Activated T-cell treated with anti-CD3 and anti-CD28 coated beads for 4 hours (primary cell): ENCODE measurements around the gene ARMH3.

Experiments
- DNase-seq: peaks from one replicate; pipeline ENCODE4 v3.0.0-alpha.2; 2020

ARMH3 gene

GRCh38 chr10:101892782-101893391, 163.1 kb downstream of the ARMH3 start:
- no peak for DNase-seq

- DNase-seq = peak; percentile 61
Measured at GRCh38 chr10:101889256-101890210, 166.4 kb downstream of the ARMH3 start.

- DNase-seq = no peak
Measured at GRCh38 chr10:101888251-101888949, 167.6 kb downstream of the ARMH3 start.

GRCh38 chr10:101887775-101888174, 168.2 kb downstream of the ARMH3 start:
- no peak for DNase-seq

DNA sequence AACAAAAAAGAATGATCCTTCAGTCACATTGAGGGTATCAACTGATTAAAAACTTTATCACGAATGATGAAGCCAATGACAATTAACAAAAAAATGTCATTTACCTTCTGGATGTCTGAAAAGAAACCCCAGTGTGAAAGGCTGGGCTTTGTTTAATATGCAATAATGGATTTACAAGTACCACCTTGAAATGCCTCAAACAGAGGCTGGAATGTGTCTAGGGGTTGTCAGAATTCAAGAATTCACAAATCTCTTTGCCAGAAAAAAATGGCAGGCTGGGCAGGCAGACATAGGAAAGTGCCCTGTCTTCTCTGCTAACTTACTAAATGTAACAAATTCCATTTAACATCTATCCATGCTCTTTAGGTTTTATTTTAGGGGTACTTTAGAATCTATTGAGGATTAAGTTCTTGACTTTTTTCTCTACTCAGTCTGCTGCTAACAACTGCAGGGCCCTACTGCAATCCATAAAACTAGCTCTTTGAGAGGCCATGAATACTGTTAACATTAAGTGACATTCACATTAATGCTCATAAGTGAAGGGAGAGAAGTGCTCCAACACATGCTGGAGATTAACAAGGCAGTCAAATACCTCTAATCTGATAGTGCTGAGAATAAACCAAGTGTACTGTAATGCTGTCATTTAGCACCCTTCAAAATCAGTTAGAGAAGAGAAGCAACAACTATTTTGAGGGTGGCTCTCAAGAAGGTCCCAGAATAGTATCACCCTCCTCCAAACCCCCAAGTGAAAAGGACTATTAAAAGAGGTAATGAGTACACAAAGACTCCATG, 169.3 kb downstream of the ARMH3 start:
- DNase-seq = no peak

GRCh38 chr10:101881036-101881774, 174.8 kb downstream of the ARMH3 start:
- no peak for DNase-seq

GRCh38 chr10:101880232-101880573, 175.8 kb downstream of the ARMH3 start:
- no peak for DNase-seq

- DNase-seq = no peak
Measured at GRCh38 chr10:101879456-101880231, 176.3 kb downstream of the ARMH3 start.

- DNase-seq = no peak
Measured at GRCh38 chr10:101878869-101879268, 177.1 kb downstream of the ARMH3 start.

- DNase-seq = no peak
Measured at GRCh38 chr10:101875068-101875688, 180.8 kb downstream of the ARMH3 start.

DNA sequence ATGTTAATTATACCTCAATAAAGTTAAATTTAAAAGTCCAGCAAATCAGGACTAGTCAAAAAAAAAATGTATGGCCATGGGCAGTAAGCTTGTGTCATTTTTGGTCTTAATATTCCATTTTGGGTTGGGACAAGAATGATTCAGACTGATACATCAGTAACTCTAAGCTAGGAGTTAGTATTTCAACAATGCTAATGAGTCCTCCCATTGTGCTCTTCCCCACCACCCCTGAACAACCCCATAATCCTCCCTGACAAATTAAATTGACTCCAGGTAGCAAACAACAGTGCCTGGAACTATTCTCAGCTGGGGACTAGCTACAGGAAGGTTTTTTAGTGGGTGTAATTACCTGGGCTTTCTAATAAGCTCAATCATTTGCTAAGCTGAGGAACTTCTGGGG, 181.7 kb downstream of the ARMH3 start:
- DNase-seq = no peak

DNA sequence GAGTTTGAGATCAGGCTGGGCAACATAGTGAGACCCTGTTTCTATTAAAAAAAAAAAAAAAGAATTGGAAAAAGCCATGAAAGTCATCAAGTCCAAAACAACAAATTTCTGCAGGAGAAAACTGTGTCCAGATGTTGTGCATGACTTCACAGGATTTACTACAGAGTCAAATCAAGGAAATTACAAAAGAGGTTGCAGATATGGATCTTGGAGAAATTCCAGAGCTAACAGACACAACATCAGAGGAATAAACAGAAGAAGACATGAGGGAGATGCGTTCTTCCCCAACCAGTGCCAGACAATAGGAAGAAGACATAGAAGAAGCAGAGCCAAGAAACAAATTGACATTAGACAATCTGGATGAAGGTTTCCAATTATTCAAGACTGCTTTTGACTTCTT, 188.0 kb downstream of the ARMH3 start:
- no peak for DNase-seq

DNA sequence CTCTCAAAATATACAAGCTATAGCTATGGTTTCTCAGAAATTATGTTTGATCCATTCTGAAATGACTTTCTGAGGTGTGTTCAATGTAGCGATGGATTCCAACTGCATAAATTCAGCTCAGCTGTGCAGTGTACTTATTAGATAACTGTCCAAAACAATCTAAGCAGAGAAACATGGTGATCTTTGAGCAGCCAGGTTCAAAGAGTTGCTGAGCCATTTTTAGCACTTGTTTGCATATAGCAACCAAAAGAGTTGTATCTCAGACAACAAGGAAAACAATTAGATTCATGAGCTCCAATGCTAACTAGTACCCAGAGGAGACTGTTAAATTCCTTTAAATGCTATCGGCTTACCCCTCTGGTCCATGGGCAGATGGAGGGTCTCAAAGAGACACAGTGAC, 196.4 kb downstream of the ARMH3 start:
- no peak for DNase-seq

DNA sequence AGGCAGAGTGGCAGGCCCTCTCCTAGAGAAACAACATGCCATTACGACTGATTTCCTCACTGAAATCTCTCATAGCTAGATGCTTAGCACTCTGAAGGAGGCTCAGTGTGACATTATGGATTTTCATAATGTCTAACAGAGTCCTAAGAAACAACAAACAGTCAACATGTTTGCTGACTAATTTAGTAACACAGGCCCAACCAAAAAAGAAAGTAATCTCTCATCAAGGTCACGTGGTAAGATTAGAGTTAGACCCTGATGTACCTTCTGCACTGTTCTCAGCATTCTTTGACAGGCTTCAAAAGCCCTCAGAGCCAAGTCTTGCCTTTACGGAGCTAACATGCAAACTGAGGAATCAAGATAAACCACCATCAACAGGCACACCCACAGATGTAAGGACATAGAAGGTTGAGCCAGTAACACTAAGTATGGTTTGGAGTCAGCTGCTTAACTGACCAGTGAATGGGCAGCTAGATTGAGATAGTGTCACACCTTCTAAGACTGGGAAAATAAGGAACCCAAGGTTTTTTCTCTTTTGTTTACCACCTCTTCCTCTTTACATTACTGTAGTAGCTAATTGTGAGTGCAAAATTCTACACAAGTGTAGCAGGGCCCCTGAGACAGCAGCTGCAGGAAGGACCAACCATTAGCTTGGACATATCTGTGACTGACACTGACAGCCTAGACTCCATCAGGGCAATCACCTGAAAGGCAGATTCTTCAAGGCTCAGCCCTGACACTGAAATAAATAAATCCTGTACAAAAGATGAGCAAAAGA, 197.1 kb downstream of the ARMH3 start:
- no peak for DNase-seq

- DNase-seq = no peak
Measured at GRCh38 chr10:101857802-101858476, 198.0 kb downstream of the ARMH3 start.

- no peak for DNase-seq
Measured at GRCh38 chr10:101856626-101857025, 199.3 kb downstream of the ARMH3 start.

DNA sequence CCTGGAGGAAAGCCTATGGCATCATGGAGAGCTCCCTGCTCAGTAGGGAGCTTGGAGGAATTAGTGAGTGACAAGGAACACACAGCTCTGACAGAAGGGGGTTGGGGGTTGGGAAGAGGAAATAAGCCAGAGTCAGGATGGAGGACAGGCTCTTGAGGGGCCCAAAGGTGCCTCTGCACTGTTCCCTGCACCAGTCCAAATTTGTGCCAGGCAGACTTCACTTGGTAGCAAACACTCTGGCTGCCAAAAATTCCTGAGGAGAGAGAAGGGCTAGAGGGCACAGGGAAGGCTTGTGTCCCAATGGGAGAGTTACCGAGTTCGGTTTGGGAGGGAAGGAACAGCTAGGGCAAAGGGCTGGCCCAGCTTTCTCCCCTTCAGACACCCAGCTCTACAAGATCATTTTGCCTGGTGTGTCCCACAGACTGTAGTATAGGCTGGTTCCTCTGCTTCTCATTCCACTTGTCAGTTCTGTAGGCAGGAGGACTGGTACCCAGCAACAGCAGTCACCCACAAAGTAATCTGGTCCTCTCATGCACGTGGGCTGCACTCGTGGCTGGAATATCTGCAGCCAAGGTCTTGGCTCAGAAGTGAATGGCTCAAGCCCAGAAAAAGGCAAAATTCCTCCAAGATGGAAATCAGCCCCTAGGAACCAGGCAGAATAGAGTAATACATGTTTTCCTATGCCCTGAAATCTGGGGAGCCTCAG, 204.4 kb downstream of the ARMH3 start:
- DNase-seq = no peak

- no peak for DNase-seq
Measured at GRCh38 chr10:101850749-101851148, 205.2 kb downstream of the ARMH3 start.

DNA sequence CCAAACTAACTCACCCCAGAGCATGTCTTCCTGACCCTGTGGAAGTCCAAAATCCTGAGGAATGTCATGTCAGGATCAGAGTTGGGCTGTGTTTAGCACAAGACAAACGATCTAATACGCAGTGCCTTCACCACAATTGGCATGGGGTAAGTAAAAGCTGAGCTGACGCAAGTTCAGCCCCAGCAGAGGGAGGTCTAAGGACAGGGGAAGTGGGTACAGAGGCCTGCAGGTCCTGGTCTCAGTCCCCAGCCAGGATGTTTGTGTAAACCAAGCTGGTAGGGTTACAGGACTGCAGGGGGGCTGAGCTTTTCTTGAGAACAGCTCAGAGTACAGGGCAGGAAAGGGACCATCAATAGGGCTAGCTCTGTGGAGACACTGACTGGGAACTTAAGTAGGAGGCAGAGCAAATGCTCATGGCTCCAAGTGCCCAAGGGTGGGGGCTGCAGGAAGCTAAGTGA, 207.1 kb downstream of the ARMH3 start:
- DNase-seq = no peak
